ENCODE results near the gene ARHGEF33. TPM values are rescaled to one million over a fixed set of nuclear protein-coding genes. Genes with fewer than 3 reads are reported as not detected.
"Not testable (repeated sequence)": the region's sequence is repeated elsewhere in the genome, so short reads cannot be mapped to it uniquely, and the experiment has no call there.

Gene ARHGEF33
- total RNA-seq, 1 experiment from 2014 or later: 0.30 TPM

- H2AFZ ChIP-seq (ENCODE audit: low read depth, low read length, poor library complexity, severe bottlenecking): no peak overlapping the region
- intact Hi-C loops (cut with micrococcal nuclease): no loop called here
- no peaks in the 10 kb centered on the region for H3K36me3 ChIP-seq (ENCODE audit: control insufficient read depth in 1 of 2, insufficient read depth in 2 of 2, low read length in 2 of 2)
- H3K27ac ChIP-seq (ENCODE audit: low read depth, low read length): no peak overlapping the region
- H3K79me2 ChIP-seq (ENCODE audit: insufficient read depth, low read length): no peaks in the 10 kb centered on the region
- no peaks in the 10 kb centered on the region for H3K9me2 ChIP-seq (ENCODE audit: insufficient read depth)
- no peak for TF ChIP-seq EZH2phosphoT487 (IDR thresholded peaks at IDR 0.05; ENCODE audit: borderline replicate concordance)
- no peak for TF ChIP-seq SRF (IDR thresholded peaks at IDR 0.05; ENCODE audit: low read depth)
- no peak for TF ChIP-seq YY1 (IDR thresholded peaks at IDR 0.05; ENCODE audit: extremely low read depth, insufficient replicate concordance, low read depth, low read length)
- no peak for TF ChIP-seq ATF3 (IDR thresholded peaks at IDR 0.05)
- TF ChIP-seq SIN3A (IDR thresholded peaks at IDR 0.05; ENCODE audit: low read depth): no peak
- no peak for TF ChIP-seq EGR1 (IDR thresholded peaks at IDR 0.05; ENCODE audit: low read depth)
- TF ChIP-seq ZFX (IDR thresholded peaks at IDR 0.05): no peak
- no peak for TF ChIP-seq EZH2 (IDR thresholded peaks at IDR 0.05)
- no peak for TF ChIP-seq REST (IDR thresholded peaks at IDR 0.05; ENCODE audit: low read depth)
- no peak for TF ChIP-seq CBX3 (IDR thresholded peaks at IDR 0.05; ENCODE audit: low read depth)
- TF ChIP-seq POLR2A (IDR thresholded peaks at IDR 0.05; ENCODE audit: borderline replicate concordance, extremely low read depth, insufficient read depth, insufficient read length): no peak
- no peak for TF ChIP-seq ZBTB33 (IDR thresholded peaks at IDR 0.05; ENCODE audit: extremely low read depth, insufficient replicate concordance, low read length)
- TF ChIP-seq JUND (IDR thresholded peaks at IDR 0.05): no peak
- H3K4me1 ChIP-seq (ENCODE audit: control insufficient read depth in 1 of 2, insufficient read depth in 2 of 2, low read length in 2 of 2): no peaks in the 10 kb centered on the region
- ChIA-PET CTCF (interaction anchor here (2.0 kb wide), 1 partner anchor 12 kb away, joined by 15 read pairs; no protein-coding TSS in a partner anchor), POLR2A (no interaction called here), RAD21 (ENCODE audit: low non-redundant PET in 1 of 2, low total read pairs in 2 of 2, uncharacterized antibody in 2 of 2, unreplicated experiment in 2 of 2) (no interaction called here)
- H3K4me3 ChIP-seq (replicated peaks in 1 of 2; ENCODE audit: low read depth in 1 of 2, low read length in 2 of 2): no peak overlapping the region
- H3K9ac ChIP-seq (ENCODE audit: low read length): no peak overlapping the region
- DNase-seq (ENCODE audit: low read depth, low spot score) (no peak), ATAC-seq (no peak)
- H3K27me3 ChIP-seq (ENCODE audit: insufficient read depth, low read length): no peaks in the 10 kb centered on the region; the same call in 1 of the 2 replicates
- H4K20me1 ChIP-seq (ENCODE audit: insufficient read depth): no peaks in the 10 kb centered on the region
- H3K9me3 ChIP-seq (ENCODE audit: control insufficient read depth in 1 of 2, insufficient read depth in 1 of 2, low read depth in 1 of 2, low read length in 2 of 2): no peaks in the 10 kb centered on the region
- H3K4me2 ChIP-seq (ENCODE audit: low read length): no peak overlapping the region
- no TSS peak for BruUV-seq (replicated peaks)
Observed at GRCh38 chr2:38935568-38936172, 46.0 kb downstream of the ARHGEF33 start.

GRCh38 chr2:38936516-38936915 lies 46.8 kb downstream of the ARHGEF33 start:
- H4K20me1 ChIP-seq (ENCODE audit: insufficient read depth); H3K9me3 ChIP-seq (ENCODE audit: control insufficient read depth in 1 of 2, insufficient read depth in 1 of 2, low read depth in 1 of 2, low read length in 2 of 2); H3K4me3 ChIP-seq (replicated peaks in 1 of 2; ENCODE audit: low read depth in 1 of 2, low read length in 2 of 2); intact Hi-C loops (cut with micrococcal nuclease); POLR2A ChIA-PET; H3K27me3 ChIP-seq (ENCODE audit: insufficient read depth, low read length); H3K4me2 ChIP-seq (ENCODE audit: low read length); DNase-seq (ENCODE audit: low read depth, low spot score); ATAC-seq; H3K27ac ChIP-seq (ENCODE audit: low read depth, low read length); H3K4me1 ChIP-seq (ENCODE audit: control insufficient read depth in 1 of 2, insufficient read depth in 2 of 2, low read length in 2 of 2); H2AFZ ChIP-seq (ENCODE audit: low read depth, low read length, poor library complexity, severe bottlenecking); BruUV-seq (replicated peaks); H3K9ac ChIP-seq (ENCODE audit: low read length); H3K9me2 ChIP-seq (ENCODE audit: insufficient read depth); H3K79me2 ChIP-seq (ENCODE audit: insufficient read depth, low read length); H3K36me3 ChIP-seq (ENCODE audit: control insufficient read depth in 1 of 2, insufficient read depth in 2 of 2, low read length in 2 of 2): not testable (repeated sequence)
- RAD21 ChIA-PET (ENCODE audit: low non-redundant PET in 1 of 2, low total read pairs in 2 of 2, uncharacterized antibody in 2 of 2, unreplicated experiment in 2 of 2): interaction anchor here in 1 of 2 experiments (1.1 kb wide), 1 partner anchor 11 kb away, joined by 4 read pairs; no protein-coding TSS in a partner anchor
- CTCF ChIA-PET: interaction anchor here (2.0 kb wide), 1 partner anchor 11 kb away, joined by 15 read pairs; no protein-coding TSS in a partner anchor

All from HCT116 (cell line).